Measurements from ENCODE around the gene ETFBKMT. TPM values are rescaled to one million over a fixed set of nuclear protein-coding genes. Genes with fewer than 3 reads are reported as not detected.
"Not testable (repeated sequence)": the region's sequence is repeated elsewhere in the genome, so short reads cannot be mapped to it uniquely, and the experiment has no call there.

Gene ETFBKMT
- total RNA-seq, 4 donors from 2014 or later: 0.53 to 1.9 (median 1.2) TPM

- DNase-seq: no peak
- H3K9me3 ChIP-seq: peaks cover 0 to 20% (median 0%) of the 10 kb centered on the region in 3 donors
- no peaks in the 10 kb centered on the region for H3K4me1 ChIP-seq
- TF ChIP-seq CTCF (IDR thresholded peaks at IDR 0.05) (no peak), POLR2A (IDR thresholded peaks at IDR 0.05) (no peak)
- no peaks in the 10 kb centered on the region for H3K27me3 ChIP-seq
- H3K36me3 ChIP-seq: peaks cover 0 to 13% (median 0%) of the 10 kb centered on the region in 3 donors
- intact Hi-C loops (cut with DNase I): no loop called here
- 76 to 86% methylated on average over 5 of the region's 5 CpGs for whole genome bisulfite sequencing, 2 donors
- H3K27ac ChIP-seq: no peak overlapping the region
- no peak overlapping the region for H3K4me3 ChIP-seq
Measured at GRCh38 chr12:31712877-31713276, 53.4 kb downstream of the ETFBKMT start.

- H3K9me3 ChIP-seq: peaks cover 0 to 6% (median 0%) of the 10 kb centered on the region in 3 donors
- H3K27me3 ChIP-seq: no peaks in the 10 kb centered on the region
- TF ChIP-seq POLR2A (IDR thresholded peaks at IDR 0.05) (no peak), CTCF (IDR thresholded peaks at IDR 0.05) (no peak)
- WGBS, 2 donors: 82 to 93% methylated on average over 1 to 3 of the region's 3 CpGs
- intact Hi-C loops (cut with DNase I): no loop called here
- H3K36me3 ChIP-seq: peaks cover 0 to 10% (median 0%) of the 10 kb centered on the region in 3 donors
- peak overlapping the region in 1 of 4 donors; percentile 27 for H3K27ac ChIP-seq
- DNase-seq: no peak
- H3K4me1 ChIP-seq: peaks cover 0 to 9% (median 0%) of the 10 kb centered on the region in 3 donors
- H3K4me3 ChIP-seq: no peak overlapping the region
Measured at GRCh38 chr12:31714406-31715271, 55.2 kb downstream of the ETFBKMT start.

GRCh38 chr12:31715283-31715825, 55.9 kb downstream of the ETFBKMT start:
- DNase-seq: no peak
- intact Hi-C loops (cut with DNase I): no loop called here
- H3K27ac ChIP-seq: peak overlapping the region in 1 of 4 donors; percentile 27
- H3K4me1 ChIP-seq: peaks cover 0 to 9% (median 0%) of the 10 kb centered on the region in 3 donors
- no peak overlapping the region for H3K4me3 ChIP-seq
- WGBS, 2 donors: 65 to 68% methylated on average over 5 of the region's 5 CpGs
- peaks cover 0 to 10% (median 0%) of the 10 kb centered on the region in 3 donors for H3K36me3 ChIP-seq
- H3K9me3 ChIP-seq: peaks cover 0 to 6% (median 0%) of the 10 kb centered on the region in 3 donors
- H3K27me3 ChIP-seq: no peaks in the 10 kb centered on the region
- TF ChIP-seq CTCF (IDR thresholded peaks at IDR 0.05) (no peak), POLR2A (IDR thresholded peaks at IDR 0.05) (no peak)

DNA sequence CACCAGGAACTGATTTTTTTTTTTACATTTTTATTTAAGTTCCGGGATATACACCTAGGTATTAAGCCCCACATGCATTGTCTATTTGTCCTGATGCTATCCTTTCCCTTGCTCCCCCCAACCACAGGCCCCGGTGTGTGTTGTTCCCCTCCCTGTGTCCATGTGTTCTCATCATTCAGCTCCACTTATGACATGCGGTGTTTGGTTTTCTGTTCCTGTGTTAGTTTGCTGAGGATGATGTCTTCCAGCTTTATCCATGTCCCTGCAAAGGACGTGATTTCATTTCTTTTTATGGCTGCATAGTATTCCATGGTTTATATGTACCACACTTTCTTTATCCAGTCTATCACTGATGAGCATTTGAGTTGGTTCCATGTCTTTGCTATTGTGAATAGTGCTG, 57.5 kb downstream of the ETFBKMT start:
- H3K9me3 ChIP-seq; DNase-seq; H3K4me3 ChIP-seq; H3K27ac ChIP-seq; H3K27me3 ChIP-seq; intact Hi-C loops (cut with DNase I); H3K4me1 ChIP-seq; H3K36me3 ChIP-seq: not testable (repeated sequence)
- WGBS, 2 donors: 95% methylated on average over 4 of the region's 4 CpGs

GRCh38 chr12:31718542-31719198, 59.2 kb downstream of the ETFBKMT start:
- intact Hi-C loops (cut with DNase I); DNase-seq; H3K27me3 ChIP-seq; H3K9me3 ChIP-seq; H3K4me3 ChIP-seq; H3K36me3 ChIP-seq: not testable (repeated sequence)
- H3K27ac ChIP-seq: peak overlapping the region in 3 of 4 donors; percentile 15 to 62 (median 58)
- WGBS, 2 donors: 60 to 100% methylated on average over 1 to 4 of the region's 15 CpGs
- peaks cover 0 to 10% (median 0%) of the 10 kb centered on the region in 3 donors for H3K4me1 ChIP-seq

DNA sequence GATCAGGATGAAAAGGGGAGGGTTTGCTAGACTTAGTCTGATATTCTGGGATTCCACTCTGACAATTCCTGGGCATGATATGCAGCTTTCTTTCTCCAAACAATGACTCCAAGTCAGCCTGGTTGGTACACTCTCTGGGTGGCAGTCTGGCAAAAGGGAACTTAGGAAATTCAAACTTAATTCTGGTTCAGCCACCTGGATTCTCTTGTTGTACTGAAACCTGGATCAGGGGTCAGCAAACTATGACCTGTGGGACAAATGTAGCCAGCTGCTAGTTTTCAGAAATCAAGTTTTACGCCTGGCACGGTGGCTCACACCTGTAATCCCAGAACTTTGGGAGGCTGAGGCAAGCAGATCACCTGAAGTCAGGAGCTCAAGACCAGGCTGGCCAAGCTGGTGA, 63.1 kb downstream of the ETFBKMT start:
- H3K27me3 ChIP-seq: no peaks in the 10 kb centered on the region
- peaks cover 0 to 10% (median 0%) of the 10 kb centered on the region in 3 donors for H3K36me3 ChIP-seq
- WGBS, 2 donors: 92 to 100% methylated on average over 1 to 2 of the region's 2 CpGs
- H3K9me3 ChIP-seq: no peaks in the 10 kb centered on the region
- TF ChIP-seq POLR2A (IDR thresholded peaks at IDR 0.05) (no peak), CTCF (IDR thresholded peaks at IDR 0.05) (no peak)
- no peak overlapping the region for H3K4me3 ChIP-seq
- peaks cover 0 to 22% (median 0%) of the 10 kb centered on the region in 3 donors for H3K4me1 ChIP-seq
- intact Hi-C loops (cut with DNase I): no loop called here
- no peak for DNase-seq
- no peak overlapping the region for H3K27ac ChIP-seq

Measured in esophagus squamous epithelium (tissue), 5 donors.